Effector CD8-positive, alpha-beta T cell (primary cell): ENCODE measurements around the gene INSIG2.
A peak's percentile ranks its signal among the peaks of the same experiment; 100 is the strongest.

Source experiments
- DNase-seq: peaks from one replicate; lab custom pipeline; 2025; lab: John Stamatoyannopoulos, UW
- total RNA-seq, 4 experiments: gene quantifications; one replicate each; lab custom pipeline; 2026; lab: John Stamatoyannopoulos, UW

Gene INSIG2
- total RNA-seq = 9.0 to 17.6 (median 11.9) reads per million in 4 experiments

DNA sequence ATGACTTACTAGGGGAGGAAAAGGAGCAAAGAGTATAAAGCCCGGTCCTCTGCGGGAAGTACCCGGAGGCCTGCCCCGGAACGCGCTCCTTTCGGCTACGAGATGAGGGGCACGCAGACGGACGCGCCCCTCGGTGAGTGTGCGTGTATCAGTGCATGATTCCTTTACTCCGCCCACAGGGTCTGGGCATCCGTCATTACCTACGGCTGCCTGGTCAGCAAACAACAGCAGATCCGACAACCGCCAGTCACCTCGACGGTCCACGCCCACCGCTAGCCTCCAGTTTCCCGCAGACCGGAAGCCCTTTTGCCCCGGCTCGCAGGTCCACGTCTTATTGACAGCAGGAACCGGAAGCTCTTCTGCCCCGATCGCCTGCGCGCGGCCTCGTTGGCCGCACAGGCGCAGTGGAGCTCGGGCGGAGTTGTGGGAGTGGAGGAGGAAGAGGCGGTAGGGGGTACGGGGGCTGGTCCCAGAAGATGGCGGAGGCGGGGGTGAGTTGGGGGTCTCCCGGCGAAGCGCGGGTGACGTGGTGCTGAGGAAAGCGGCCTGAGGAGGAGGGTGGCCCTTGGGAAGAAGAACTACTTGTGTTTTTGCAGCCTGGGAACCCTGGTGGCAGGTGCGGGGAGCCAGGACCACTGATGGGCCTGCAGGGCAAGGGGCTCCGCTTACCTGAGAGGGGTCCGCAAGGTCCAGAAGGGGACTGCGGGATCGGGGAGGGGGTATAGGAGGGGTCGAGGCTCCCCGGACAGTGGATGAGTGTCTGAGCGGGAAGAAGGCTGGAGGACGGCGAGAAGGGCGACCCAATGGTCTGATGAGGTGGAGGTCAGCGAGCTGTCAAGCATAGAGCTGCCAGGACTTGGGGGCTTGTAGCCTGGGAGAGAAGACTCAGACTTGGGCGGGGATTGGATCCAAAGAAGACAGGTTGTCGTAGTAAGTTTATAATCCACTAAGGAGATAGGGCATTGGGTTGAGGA lies at the start of gene INSIG2:
TSS of gene INSIG2 (plus strand) at position 421 of the 974 bp plus-strand sequence. CDS start 8,086 bp downstream, outside the sequence.
- peak; percentile 80 for DNase-seq

DNA sequence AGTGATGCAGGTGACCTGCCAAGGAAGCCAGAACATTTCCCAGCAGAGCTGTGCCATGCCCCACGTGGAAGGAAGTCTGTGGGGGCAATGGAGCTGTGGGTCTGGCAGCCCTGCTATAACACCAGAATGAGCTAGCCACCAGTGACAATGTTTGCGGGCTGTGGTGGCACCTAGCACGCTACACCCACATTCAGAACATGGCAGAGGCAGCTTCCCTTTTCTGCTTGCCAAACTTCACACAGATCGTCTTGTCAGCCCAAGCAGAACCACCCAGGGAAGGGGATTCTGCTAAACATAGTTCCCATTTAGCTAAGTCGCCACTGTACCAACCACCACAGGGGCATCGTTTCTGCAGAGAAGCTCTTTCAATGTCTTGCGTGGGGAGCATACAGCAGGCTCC lies 47.4 kb upstream of the INSIG2 start:
- DNase-seq = no peak

GRCh38 chr2:118044103-118044716 lies 44.1 kb upstream of the INSIG2 start:
- no peak for DNase-seq

GRCh38 chr2:118044854-118045253 lies 43.4 kb upstream of the INSIG2 start:
- DNase-seq = no peak

DNA sequence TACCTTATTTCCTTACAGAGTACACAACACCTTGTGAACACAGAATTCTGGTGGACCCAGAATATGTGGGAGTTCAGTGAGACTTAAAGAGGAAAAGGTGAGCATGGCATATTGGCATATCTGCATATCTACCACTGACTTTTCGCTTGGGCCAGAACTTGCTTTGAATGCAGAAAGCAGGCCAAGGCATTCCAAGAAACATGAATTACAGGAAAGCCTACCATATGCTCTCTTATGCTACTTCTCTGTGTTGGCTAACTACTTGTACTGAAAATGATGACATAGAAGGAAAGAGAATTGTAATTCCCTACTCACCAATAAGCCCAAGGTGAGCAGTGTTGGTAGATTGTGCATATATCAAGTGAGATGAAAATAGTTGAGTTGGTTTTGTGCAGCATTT lies 43.0 kb upstream of the INSIG2 start:
- DNase-seq = no peak

- DNase-seq = no peak
Observed at GRCh38 chr2:118046634-118047210, 41.5 kb upstream of the INSIG2 start.

GRCh38 chr2:118047380-118047826 lies 40.9 kb upstream of the INSIG2 start:
- DNase-seq = no peak

DNA sequence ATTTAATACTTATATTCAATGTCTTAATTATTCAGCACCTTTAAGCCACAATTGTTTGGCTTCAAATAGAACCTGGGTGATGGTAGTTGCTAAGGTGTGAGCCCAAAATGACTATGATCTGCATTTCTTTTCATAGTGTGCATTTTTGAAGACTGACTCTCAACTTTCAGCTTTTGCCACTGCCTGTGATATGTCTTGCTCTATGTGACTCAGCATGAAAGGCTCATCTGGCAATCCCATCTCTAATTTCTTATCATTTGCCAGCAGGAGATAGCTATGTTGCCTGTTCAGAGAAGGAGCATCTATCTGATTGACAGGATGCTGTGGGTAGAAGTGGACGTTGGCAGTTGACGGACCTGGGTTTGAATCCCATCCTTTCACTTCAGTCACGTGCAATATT lies 39.9 kb upstream of the INSIG2 start:
- DNase-seq = no peak

- no peak for DNase-seq
Observed at GRCh38 chr2:118049140-118049815, 39.0 kb upstream of the INSIG2 start.

DNA sequence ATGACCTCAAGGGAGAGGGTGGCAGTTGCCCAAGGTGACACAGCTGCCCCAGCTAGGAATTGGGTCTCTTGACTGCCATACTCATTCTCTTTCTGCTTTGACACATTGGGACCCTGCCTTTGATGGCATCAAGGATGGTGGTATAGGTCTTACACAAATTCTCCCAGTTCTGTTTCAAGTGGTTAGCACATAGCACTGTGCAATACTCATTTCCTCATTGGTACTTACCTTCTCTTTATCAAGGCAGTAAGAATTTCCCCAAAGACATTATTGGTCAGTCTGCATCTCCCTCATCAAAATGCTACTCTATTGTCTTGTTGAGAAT lies 38.5 kb upstream of the INSIG2 start:
- no peak for DNase-seq

- no peak for DNase-seq
Observed at GRCh38 chr2:118050386-118050785, 37.9 kb upstream of the INSIG2 start.

DNA sequence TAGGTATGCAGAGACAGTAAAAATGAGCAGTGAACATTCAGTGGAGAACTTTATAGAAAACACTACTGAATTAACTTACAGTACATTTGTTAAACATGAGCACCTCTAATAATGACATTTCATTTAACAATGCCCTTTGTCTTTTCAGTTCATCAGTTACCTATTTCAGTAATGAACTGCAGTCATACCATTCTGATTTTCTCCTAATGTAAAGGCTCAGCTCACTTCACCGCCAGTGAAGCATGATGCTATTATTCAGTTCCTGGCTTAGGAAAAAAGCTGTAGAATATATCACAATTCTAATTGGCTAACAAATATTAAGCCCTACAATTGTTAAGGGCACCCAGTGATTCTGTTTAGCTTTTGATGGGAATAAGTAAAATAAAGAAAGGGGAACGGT lies 37.3 kb upstream of the INSIG2 start:
- no peak for DNase-seq

- no peak for DNase-seq
Observed at GRCh38 chr2:118051826-118052358, 36.4 kb upstream of the INSIG2 start.

- no peak for DNase-seq
Observed at GRCh38 chr2:118052474-118052873, 35.8 kb upstream of the INSIG2 start.

DNA sequence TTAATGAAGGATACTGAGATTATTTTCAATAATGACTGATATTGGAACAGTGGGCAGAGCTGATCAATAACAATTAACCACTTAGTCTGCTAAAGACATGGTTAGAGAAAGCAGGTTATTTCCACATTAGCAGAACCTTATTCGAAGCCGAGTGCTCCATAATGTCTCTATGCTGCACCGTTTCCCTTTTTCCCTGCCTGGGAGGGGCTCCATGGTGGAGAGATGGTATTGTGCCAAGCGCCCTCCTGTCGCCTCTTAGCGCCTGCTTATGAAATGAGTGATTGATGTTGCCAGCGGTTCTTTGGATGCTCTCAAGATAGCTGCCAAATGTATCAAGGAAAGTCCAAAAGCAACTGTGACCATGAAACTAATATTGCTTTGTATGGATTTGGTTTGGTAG lies 34.6 kb upstream of the INSIG2 start:
- DNase-seq = no peak

- no peak for DNase-seq
Observed at GRCh38 chr2:118054213-118055008, 33.9 kb upstream of the INSIG2 start.

DNA sequence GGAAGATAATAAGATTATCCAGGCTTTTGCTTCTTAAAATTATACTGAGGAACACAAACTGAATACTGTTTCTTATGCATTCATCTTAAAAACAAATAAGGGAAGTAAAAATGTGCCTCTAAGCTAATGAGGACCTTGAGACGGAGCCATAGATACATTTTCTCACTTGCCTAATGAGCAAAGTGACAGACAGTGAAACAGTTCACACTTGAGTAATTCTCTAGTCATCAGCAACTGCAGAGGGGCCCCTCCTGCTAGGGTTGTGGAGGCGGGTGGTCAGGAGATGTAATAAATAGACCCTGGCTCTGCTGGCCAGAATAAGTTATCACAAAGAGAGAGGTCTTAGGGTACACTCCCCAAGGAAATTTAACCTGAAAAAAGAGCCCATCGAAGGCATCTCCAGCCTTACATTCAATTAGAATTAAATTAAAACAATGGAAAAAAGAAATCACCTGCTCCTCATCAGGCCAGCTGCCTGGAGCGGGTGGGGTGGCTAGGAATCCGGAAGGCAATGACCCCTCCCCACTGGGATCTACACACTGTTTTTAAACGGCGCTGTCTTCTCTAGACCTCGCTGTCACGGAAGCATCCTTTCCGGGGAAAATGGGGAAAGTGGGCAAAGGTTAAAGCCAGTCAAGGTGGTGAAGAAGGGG lies 32.6 kb upstream of the INSIG2 start:
- no peak for DNase-seq

GRCh38 chr2:118056165-118056534 lies 32.1 kb upstream of the INSIG2 start:
- DNase-seq = no peak

- no peak for DNase-seq
Observed at GRCh38 chr2:118056801-118057200, 31.5 kb upstream of the INSIG2 start.

- no peak for DNase-seq
Observed at GRCh38 chr2:118058951-118059350, 29.3 kb upstream of the INSIG2 start.
